Endothelial cell of umbilical vein (primary cell): ENCODE data around the gene FAM118A. TPM values are rescaled to one million over a fixed set of nuclear protein-coding genes. Genes with fewer than 3 reads are reported as not detected.

Source experiments
- BruUV-seq: library from RNA; stranded (reverse); fragments of 400-500 nt; replicated peaks from 2 replicates; lab custom pipeline; 2021; lab: Mats Ljungman, UMichigan
- CTCF ChIA-PET: fragments of 300-600, 350-600 bp; sonication (Branson Sonifier 250); formaldehyde crosslinking; loops from one replicate; lab custom pipeline; 2021; ENCODE audit warnings: antibody characterized with exemption, inconsistent platforms; lab: Charles Lee
- POLR2A ChIA-PET: fragments of 300-600, 350-600 bp; sonication (Branson Sonifier 250); formaldehyde crosslinking; loops from one replicate; lab custom pipeline; 2021; ENCODE audit warnings: antibody characterized with exemption, inconsistent platforms; lab: Charles Lee
- DNase-seq: peaks from one replicate; pipeline ENCODE4 v3.0.0-alpha.2; 2011; ENCODE audit warnings: low read depth, low spot score
- FAIRE-seq: peaks from 2 replicates; lab custom pipeline; 2011; peaks lifted over from hg19 to GRCh38; lab: Jason Lieb, UNC
- H2AFZ ChIP-seq: 2 replicates; pipeline ENCODE4 v1.6.0; 2012; ENCODE audit warnings: low read depth, low read length, control low read depth, inconsistent platforms
- H3K27ac ChIP-seq: 2 replicates; pipeline ENCODE4 v1.5.1; 2011; ENCODE audit warnings: low read depth, mild to moderate bottlenecking, control low read depth, low read length, moderate library complexity; ENCODE audit not compliant: insufficient read depth
- H3K27me3 ChIP-seq, 2 experiments: 2 replicates each; pipeline versions ENCODE4 v1.6.0 to v1.6.1; 2011; ENCODE audit warnings: low read length in 2 of 2, mixed read lengths in 1 of 2; ENCODE audit not compliant: control insufficient read depth in 2 of 2, insufficient read depth in 2 of 2
- H3K36me3 ChIP-seq, 2 experiments: 2 replicates in 1 of 2; 3 replicates in 1 of 2; pipeline ENCODE4 v1.5.1; 2011; ENCODE audit warnings: low read length in 2 of 2, mild to moderate bottlenecking in 1 of 2, moderate library complexity in 1 of 2; ENCODE audit not compliant: control insufficient read depth in 2 of 2, insufficient read depth in 2 of 2; ENCODE audit errors: extremely low read depth in 1 of 2
- H3K4me1 ChIP-seq: 3 replicates; pipeline ENCODE4 v1.5.1; 2011; ENCODE audit warnings: mild to moderate bottlenecking, low read length; ENCODE audit not compliant: control insufficient read depth, insufficient read depth; ENCODE audit errors: extremely low read depth
- H3K4me2 ChIP-seq: 2 replicates; pipeline ENCODE4 v1.6.1; 2011; ENCODE audit warnings: low read length, control low read depth, mixed read lengths; ENCODE audit not compliant: insufficient read depth
- H3K4me3 ChIP-seq, 3 experiments: fragments of 200-600 bp in 1 of 3; sonication (generic), shearing (Covaris generic) in 1 of 3; replicated peaks in 1 of 3; 2 replicates each; pipeline ENCODE4 v1.5.1; 2011 to 2016; ENCODE audit warnings: control low read depth in 3 of 3, low read length in 3 of 3, mild to moderate bottlenecking in 2 of 3, inconsistent platforms in 1 of 3, low read depth in 1 of 3, moderate library complexity in 1 of 3; ENCODE audit not compliant: insufficient read depth in 1 of 3
- H3K79me2 ChIP-seq: 2 replicates; pipeline ENCODE4 v1.6.0; 2012; ENCODE audit warnings: low read length, inconsistent platforms; ENCODE audit not compliant: control insufficient read depth, insufficient read depth
- H3K9ac ChIP-seq: replicated peaks from 2 replicates; pipeline ENCODE3; 2011; ENCODE audit warnings: low read length, control low read depth; ENCODE audit not compliant: insufficient read depth; ENCODE audit errors: extremely low read depth
- H3K9me1 ChIP-seq: replicated peaks from 3 replicates; pipeline ENCODE4 v1.6.0; 2011; ENCODE audit warnings: mild to moderate bottlenecking, low read length; ENCODE audit not compliant: control insufficient read depth, insufficient read depth; ENCODE audit errors: extremely low read depth
- H3K9me3 ChIP-seq: replicated peaks from 2 replicates; pipeline ENCODE4 v1.5.1; 2012; ENCODE audit warnings: low read length, inconsistent platforms; ENCODE audit not compliant: control insufficient read depth, insufficient read depth
- H4K20me1 ChIP-seq: replicated peaks from 2 replicates; pipeline ENCODE3; 2011; ENCODE audit warnings: mild to moderate bottlenecking, low read length; ENCODE audit not compliant: control insufficient read depth, insufficient read depth; ENCODE audit errors: extremely low read depth
- CTCF ChIP-seq, 2 donors: IDR thresholded peaks; 1 replicate in 1 of 2; 2 replicates in 1 of 2; pipeline ENCODE4 v1.5.1; 2011; ENCODE audit warnings: low read length in 2 of 2, mild to moderate bottlenecking in 2 of 2, moderate library complexity in 2 of 2, control low read depth in 1 of 2, inconsistent platforms in 1 of 2, low read depth in 1 of 2; ENCODE audit not compliant: insufficient read depth in 1 of 2; ENCODE audit errors: extremely low read depth in 1 of 2
- EZH2 ChIP-seq: IDR thresholded peaks from 2 replicates; pipeline ENCODE4 v1.6.1; 2012; ENCODE audit warnings: borderline replicate concordance, low read depth, mild to moderate bottlenecking, moderate library complexity, low read length, inconsistent platforms; ENCODE audit not compliant: severe bottlenecking
- FOS ChIP-seq: IDR thresholded peaks from 2 replicates; pipeline ENCODE4 v1.6.1; 2011; ENCODE audit warnings: mild to moderate bottlenecking, low read length, moderate library complexity, borderline replicate concordance; ENCODE audit not compliant: insufficient read depth
- GATA2 ChIP-seq: IDR thresholded peaks from 2 replicates; pipeline ENCODE4 v1.7.0; 2011; ENCODE audit warnings: low read depth, mild to moderate bottlenecking, moderate library complexity, mixed read lengths, low read length; ENCODE audit not compliant: insufficient read length, insufficient read depth
- JUN ChIP-seq: IDR thresholded peaks from 2 replicates; pipeline ENCODE4 v1.6.1; 2011; ENCODE audit warnings: borderline replicate concordance, low read depth; ENCODE audit not compliant: insufficient read length, insufficient read depth
- MAX ChIP-seq: IDR thresholded peaks from 2 replicates; pipeline ENCODE4 v1.6.1; 2011; ENCODE audit not compliant: insufficient read depth, insufficient read length
- MYC ChIP-seq: IDR thresholded peaks from one replicate; pipeline ENCODE4 v1.6.1; 2011; ENCODE audit warnings: mild to moderate bottlenecking, low read depth, low read length
- POLR2A ChIP-seq: IDR thresholded peaks from 2 replicates; pipeline ENCODE4 v1.6.1; 2012; ENCODE audit warnings: low read depth, mild to moderate bottlenecking, control low read depth, low read length
- POLR2AphosphoS5 ChIP-seq: IDR thresholded peaks from 2 replicates; pipeline ENCODE4 v1.6.1; 2012; ENCODE audit warnings: low read depth, mild to moderate bottlenecking, control low read depth, low read length, moderate library complexity; ENCODE audit not compliant: insufficient read depth
- dilution Hi-C: fragments of 300-500 bp; cut with MboI; formaldehyde crosslinking; loops from one replicate; pipeline ENCODE4 v1.15.0; 2019; ENCODE audit warnings: low sequenced_read_pairs; ENCODE audit not compliant: extremely low pct_ligation_motif_present
- intact Hi-C: fragments of 100-400 bp; cut with micrococcal nuclease; formaldehyde crosslinking; loops from one replicate; pipeline ENCODE4 v1.10.0; 2022
- polyA plus RNA-seq, 4 experiments: library from polyadenylated mRNA; depleted of rRNA in 3 of 4; stranded (reverse) in 3 of 4; unstranded in 1 of 4; fragments of >200 nt; gene quantifications; 2 replicates each; pipeline versions ENCODE4 v1.2.1 to v1.2.3, GENCODE V29; 2011 to 2012; ENCODE audit warnings: missing spikeins in 1 of 4
- total RNA-seq: library from RNA; stranded (reverse); gene quantifications from 2 replicates; pipeline ENCODE4 v1.2.3, GENCODE V29; 2021

The FAM118A gene
- total and polyA plus RNA-seq, 2 donors (not counting 3 experiments of a cell fraction or from before 2014, with no cell fraction given): 20.2 to 25.6 TPM

GRCh38 chr22:45281010-45281409 is 28.7 kb upstream of the FAM118A start:
- H2AFZ ChIP-seq: no peak overlapping the region
- DNase-seq: no peak
- H3K4me3 ChIP-seq: no peak overlapping the region
- CTCF ChIA-PET: no interaction called here
- intact Hi-C loops: no loop called here
- no peaks in the 10 kb centered on the region for H3K9me1 ChIP-seq
- no peak overlapping the region for H3K9ac ChIP-seq
- H3K36me3 ChIP-seq: no peaks in the 10 kb centered on the region
- H3K27ac ChIP-seq: no peak overlapping the region
- H3K79me2 ChIP-seq: no peaks in the 10 kb centered on the region
- POLR2A ChIA-PET: interaction anchor here (0.6 kb wide), 1 partner anchor 509 kb away, joined by 4 read pairs; no protein-coding TSS in a partner anchor
- H3K4me1 ChIP-seq: peaks cover 13% of the 10 kb centered on the region
- TF ChIP-seq EZH2 (no peak), MAX (no peak), POLR2A (no peak), FOS (no peak), POLR2AphosphoS5 (no peak), GATA2 (no peak), MYC (no peak), CTCF (IDR thresholded peaks at IDR 0.05; ENCODE audit: extremely low read depth in 1 of 2, insufficient read depth in 1 of 2, low read depth in 1 of 2, low read length in 2 of 2) (no peak), JUN (no peak)
- BruUV-seq: no TSS peak
- peaks cover 10 to 23% of the 10 kb centered on the region in 2 experiments for H3K27me3 ChIP-seq
- no peaks in the 10 kb centered on the region for H3K9me3 ChIP-seq
- no peak overlapping the region for H3K4me2 ChIP-seq
- no peaks in the 10 kb centered on the region for H4K20me1 ChIP-seq
- dilution Hi-C loops: no loop called here
- FAIRE-seq: no peak
